HG02970 (cell line): ENCODE results near the gene SNX1.

Source experiments
- ATAC-seq: cut with Tn5 transposase; IDR thresholded peaks from one replicate; pipeline ENCODE4 v1.9.1; 2021; ENCODE audit warnings: mild to moderate bottlenecking, moderate library complexity, moderate number of reproducible peaks; ENCODE audit not compliant: unreplicated experiment, low FRiP score

The SNX1 gene

GRCh38 chr15:64161688-64162477 lies 66.1 kb downstream of the SNX1 start:
- no peak for ATAC-seq

DNA sequence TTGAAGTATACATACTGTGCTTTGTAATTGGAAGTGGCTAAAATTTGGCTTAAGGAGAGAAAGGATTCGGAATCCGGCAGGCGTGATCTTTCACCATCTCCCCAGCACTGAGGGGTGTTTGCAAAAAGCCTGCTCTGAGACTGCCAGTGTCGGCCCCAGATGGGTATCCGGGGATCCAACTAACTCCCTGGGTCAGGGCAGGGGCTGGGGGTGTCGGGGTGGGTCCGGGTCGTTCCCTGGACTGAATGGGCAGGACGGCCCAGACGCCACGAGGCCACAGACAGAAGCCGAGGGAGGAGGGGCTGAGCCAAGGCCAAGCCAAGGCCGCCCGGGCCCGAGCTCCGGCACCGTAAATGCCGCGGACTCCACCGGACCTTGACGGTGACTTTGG lies 66.7 kb downstream of the SNX1 start:
- ATAC-seq = peak; percentile 20

DNA sequence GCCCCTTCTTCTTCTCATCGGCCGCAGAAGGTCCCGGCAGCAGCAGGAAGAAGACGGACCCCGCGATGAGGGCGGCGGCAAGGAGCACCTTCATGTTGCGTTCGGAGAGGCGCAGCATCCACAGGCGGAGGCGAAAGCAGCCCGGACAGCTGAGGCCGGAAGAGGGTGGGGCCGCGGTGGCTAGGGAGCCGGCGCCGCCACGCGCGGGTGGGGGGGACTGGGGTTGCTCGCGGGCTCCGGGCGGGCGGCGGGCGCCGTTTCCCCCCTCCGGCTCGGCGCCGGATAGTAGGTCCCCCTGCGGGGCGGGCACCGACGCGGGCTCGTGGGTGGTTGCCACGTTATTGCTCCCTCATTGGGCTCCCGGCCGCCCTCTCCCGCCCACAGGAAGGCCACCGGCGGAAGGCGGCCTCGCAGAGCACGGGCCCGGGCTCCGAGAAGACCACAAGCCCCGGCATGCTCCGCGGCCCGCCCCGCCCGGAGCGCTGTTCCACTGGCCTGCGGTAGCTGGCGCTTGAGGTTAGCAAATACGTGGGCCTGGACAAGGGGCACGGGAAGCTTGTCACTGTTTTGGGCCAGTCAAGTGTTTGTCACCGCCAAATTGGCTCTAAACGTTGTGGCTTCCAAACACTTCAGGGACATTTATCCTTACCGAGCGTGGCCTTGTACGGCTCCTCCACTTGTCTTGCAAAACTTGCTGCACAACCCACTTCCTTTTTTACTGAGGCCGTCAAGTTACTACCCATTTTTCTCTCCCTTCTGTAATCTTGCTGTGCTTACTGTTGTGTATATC lies 67.3 kb downstream of the SNX1 start, which contains the start of gene PPIB:
Gene PPIB, minus strand, starts transcription at position 154 of the 790 bp plus-strand sequence. Its CDS starts 36 bp downstream, at position 118.
- peak; percentile 94 for ATAC-seq

DNA sequence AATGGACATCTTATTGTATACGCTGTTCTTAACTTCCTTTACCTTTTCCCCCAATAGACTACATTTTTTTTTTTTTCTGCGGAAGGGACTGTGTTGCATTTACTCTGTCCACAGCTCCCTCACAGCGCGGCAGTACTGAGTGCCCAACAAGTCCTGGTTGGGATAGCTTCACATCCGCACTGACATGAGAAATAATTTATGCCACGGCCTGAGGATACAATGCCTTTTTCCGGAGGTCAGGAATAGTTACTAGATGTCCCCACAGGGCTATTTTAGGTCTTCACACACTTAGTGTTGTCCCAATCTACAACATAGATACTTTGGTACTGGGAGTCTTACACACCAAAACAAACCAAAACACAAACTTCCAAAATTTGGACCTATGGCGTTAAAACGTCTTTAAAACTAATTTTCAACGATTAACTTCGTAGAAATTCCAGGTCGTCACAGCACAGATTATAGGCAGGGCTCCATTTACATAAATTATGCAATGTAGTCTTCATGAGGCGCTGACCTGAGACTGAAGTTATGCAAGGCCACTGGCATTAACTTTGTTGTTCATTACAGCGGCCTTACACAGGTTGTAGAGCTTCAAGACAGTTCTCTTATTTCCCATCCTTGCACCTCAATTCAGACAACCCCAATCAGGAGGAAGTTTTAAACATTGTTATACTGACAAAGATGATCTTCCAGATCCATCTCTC lies 68.0 kb downstream of the SNX1 start:
- no peak for ATAC-seq

DNA sequence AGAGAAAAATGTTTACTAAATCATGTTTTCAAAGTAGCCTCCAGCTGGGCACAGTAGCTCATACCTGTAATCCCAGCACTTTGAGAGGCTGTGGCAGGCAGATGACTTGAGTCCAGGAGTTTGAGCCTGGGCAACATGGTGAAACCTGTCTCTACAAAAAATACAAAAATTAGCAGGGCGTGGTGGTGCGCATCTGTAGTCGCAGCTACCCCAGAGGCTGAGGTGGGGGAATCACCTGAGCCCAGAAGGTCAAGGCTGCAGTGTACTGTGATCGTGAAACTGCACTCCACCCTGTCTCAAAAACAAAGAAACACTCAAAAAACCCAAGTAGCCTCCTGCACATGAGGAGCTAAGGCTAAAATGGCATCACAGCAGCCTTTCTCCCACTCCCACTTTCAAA lies 68.7 kb downstream of the SNX1 start:
- ATAC-seq = no peak

- ATAC-seq = no peak
Observed at GRCh38 chr15:64166102-64166890, 70.5 kb downstream of the SNX1 start.

GRCh38 chr15:64180235-64180824 lies 84.5 kb downstream of the SNX1 start:
- ATAC-seq = peak; percentile 64

GRCh38 chr15:64182859-64183370 lies 87.1 kb downstream of the SNX1 start:
- no peak for ATAC-seq

GRCh38 chr15:64185146-64185911 lies 89.5 kb downstream of the SNX1 start:
- no peak for ATAC-seq

- no peak for ATAC-seq
Observed at GRCh38 chr15:64187396-64188191, 91.8 kb downstream of the SNX1 start.
